B cell (primary cell): Measurements from ENCODE around the gene DLG1. TPM values are rescaled to one million over a fixed set of nuclear protein-coding genes. Genes with fewer than 3 reads are reported as not detected.
A peak's percentile ranks its signal among the peaks of the same experiment; 100 is the strongest.

Experiments
- ATAC-seq: fragments of 200-7000 bp; cut with Tn5 transposase; one replicate; pipeline ENCODE4 v1.10.0; 2021; ENCODE audit warnings: low read depth, mild to moderate bottlenecking, moderate number of reproducible peaks, moderate library complexity
- CTCF ChIA-PET: fragments of 350-600 bp; sonication (Branson Sonifier 250); formaldehyde crosslinking; loops from one replicate; lab custom pipeline; 2021; ENCODE audit warnings: antibody characterized with exemption, inconsistent platforms; lab: Charles Lee
- POLR2A ChIA-PET: fragments of 350-600 bp; sonication (Branson Sonifier 250); formaldehyde crosslinking; loops from one replicate; lab custom pipeline; 2021; ENCODE audit warnings: antibody characterized with exemption; lab: Charles Lee
- DNase-seq: peaks from one replicate; pipeline ENCODE4 v3.0.0; 2013
- H2AFZ ChIP-seq: 2 replicates; pipeline ENCODE4 v1.6.1; 2012; ENCODE audit warnings: mild to moderate bottlenecking, low read depth, low read length; ENCODE audit not compliant: insufficient read depth, poor library complexity, severe bottlenecking
- H3K27ac ChIP-seq, 2 donors: 1 replicate in 1 of 2; 2 replicates in 1 of 2; pipeline ENCODE4 v1.5.1; 2012 to 2013; ENCODE audit warnings: low read length in 2 of 2, mild to moderate bottlenecking in 2 of 2, moderate library complexity in 1 of 2
- H3K27me3 ChIP-seq, 4 experiments: fragments of 200-600 bp in 1 of 4; sonication (generic) in 1 of 4; replicated peaks in 1 of 4; 1 replicate in 2 of 4; 2 replicates in 2 of 4; pipeline versions ENCODE4 v1.6.1 to v1.7.0; 2013 to 2016; ENCODE audit warnings: low read length in 3 of 4, mild to moderate bottlenecking in 2 of 4, mixed read lengths in 1 of 4, moderate library complexity in 1 of 4; ENCODE audit not compliant: insufficient read depth in 4 of 4, control insufficient read depth in 3 of 4; ENCODE audit errors: control extremely low read depth in 1 of 4
- H3K36me3 ChIP-seq, 2 experiments: replicated peaks in 1 of 2; 1 replicate in 1 of 2; 2 replicates in 1 of 2; pipeline versions ENCODE4 v1.6.1 to v1.7.1; 2013; ENCODE audit warnings: low read length in 1 of 2; ENCODE audit not compliant: insufficient read depth in 2 of 2, control insufficient read depth in 1 of 2; ENCODE audit errors: control extremely low read depth in 1 of 2, extremely low read depth in 1 of 2
- H3K4me1 ChIP-seq, 2 donors: fragments of 200-600 bp in 1 of 2; sonication (generic) in 1 of 2; 1 replicate in 1 of 2; 2 replicates in 1 of 2; pipeline versions ENCODE4 v1.5.1 to v1.6.1; 2013 to 2017; ENCODE audit warnings: low read length in 2 of 2; ENCODE audit not compliant: control insufficient read depth in 2 of 2, insufficient read depth in 2 of 2
- H3K4me2 ChIP-seq: replicated peaks from 2 replicates; pipeline ENCODE3; 2012; ENCODE audit warnings: mild to moderate bottlenecking, low read depth, low read length; ENCODE audit not compliant: poor library complexity, severe bottlenecking
- H3K4me3 ChIP-seq, 5 experiments: fragments of 200-600 bp in 1 of 5; sonication (generic) in 1 of 5; 1 replicate in 3 of 5; 2 replicates in 2 of 5; pipeline versions ENCODE4 v1.5.1 to v1.7.0; 2011 to 2016; ENCODE audit warnings: low read length in 4 of 5, mild to moderate bottlenecking in 4 of 5, low read depth in 2 of 5, control low read depth in 1 of 5, moderate library complexity in 1 of 5; ENCODE audit not compliant: insufficient read depth in 1 of 5; ENCODE audit errors: control extremely low read depth in 1 of 5, extremely low read depth in 1 of 5
- H3K79me2 ChIP-seq: fragments of 200-600 bp; sonication (generic); one replicate; pipeline ENCODE4 v1.6.0; 2016; ENCODE audit warnings: low read length; ENCODE audit not compliant: control insufficient read depth, insufficient read depth
- H3K9ac ChIP-seq: fragments of 200-600 bp; sonication (generic); 2 replicates; pipeline ENCODE4 v1.6.1; 2017; ENCODE audit warnings: mild to moderate bottlenecking, low read length, moderate library complexity
- H3K9me3 ChIP-seq, 3 donors: one replicate each; pipeline versions ENCODE4 v1.6.1 to v1.7.1; 2013; ENCODE audit warnings: low read length in 2 of 3; ENCODE audit not compliant: control insufficient read depth in 2 of 3, insufficient read depth in 1 of 3; ENCODE audit errors: control extremely low read depth in 1 of 3
- H4K20me1 ChIP-seq: 2 replicates; pipeline ENCODE4 v1.6.0; 2012; ENCODE audit warnings: mild to moderate bottlenecking, low read length; ENCODE audit not compliant: insufficient read depth, control insufficient read depth, poor library complexity, severe bottlenecking
- H3K27ac Mint-ChIP-seq: one replicate; pipeline ENCODE4 v1.8.0; 2021; ENCODE audit warnings: mixed read lengths
- H3K27me3 Mint-ChIP-seq: one replicate; pipeline ENCODE4 v1.8.0; 2021; ENCODE audit warnings: mixed read lengths
- H3K4me1 Mint-ChIP-seq: one replicate; pipeline ENCODE4 v1.8.0; 2021; ENCODE audit warnings: mixed read lengths
- H3K4me3 Mint-ChIP-seq: one replicate; pipeline ENCODE4 v1.8.0; 2021; ENCODE audit warnings: mixed read lengths
- H3K9me3 Mint-ChIP-seq: one replicate; pipeline ENCODE4 v1.8.0; 2022; ENCODE audit warnings: mixed read lengths; ENCODE audit not compliant: insufficient read depth
- EZH2 ChIP-seq: IDR thresholded peaks from 2 replicates; pipeline ENCODE4 v1.6.1; 2012; ENCODE audit warnings: borderline replicate concordance, low read depth, mild to moderate bottlenecking, moderate library complexity, low read length; ENCODE audit not compliant: insufficient read depth, poor library complexity, severe bottlenecking
- WGBS: methylation state at CpG from one replicate; pipeline ENCODE4 v1.1.5; 2013; ENCODE audit warnings: missing lambda C conversion rate; ENCODE audit not compliant: insufficient coverage; 5-methylcytosine and 5-hydroxymethylcytosine counted together
- intact Hi-C: fragments of 100-400 bp; cut with micrococcal nuclease; formaldehyde crosslinking; loops from one replicate; pipeline ENCODE4 v1.10.0; 2022
- polyA plus RNA-seq: library from polyadenylated mRNA; depleted of rRNA; stranded (reverse); fragments of >200 nt; gene quantifications from 2 replicates; pipeline ENCODE4 v1.2.3, GENCODE V29; 2012
- total RNA-seq, 2 donors: library from RNA; stranded (reverse); fragments of 120-200 nt in 1 of 2; gene quantifications; 1 replicate in 1 of 2; 2 replicates in 1 of 2; pipeline versions ENCODE4 v1.2.3 to v1.2.4, GENCODE V29; 2013 to 2022
- TF ChIP-seq, protein P1 (sequence below): fragments of 200-600 bp; IDR thresholded peaks from one replicate; pipeline ENCODE4 v1.8.0; 2022; ENCODE audit warnings: antibody characterized with exemption, mild to moderate bottlenecking

DLG1 gene
- total and polyA plus RNA-seq, 2 donors (not counting 1 experiment from before 2014, with no cell fraction given) = 23.4 to 114 TPM

DNA sequence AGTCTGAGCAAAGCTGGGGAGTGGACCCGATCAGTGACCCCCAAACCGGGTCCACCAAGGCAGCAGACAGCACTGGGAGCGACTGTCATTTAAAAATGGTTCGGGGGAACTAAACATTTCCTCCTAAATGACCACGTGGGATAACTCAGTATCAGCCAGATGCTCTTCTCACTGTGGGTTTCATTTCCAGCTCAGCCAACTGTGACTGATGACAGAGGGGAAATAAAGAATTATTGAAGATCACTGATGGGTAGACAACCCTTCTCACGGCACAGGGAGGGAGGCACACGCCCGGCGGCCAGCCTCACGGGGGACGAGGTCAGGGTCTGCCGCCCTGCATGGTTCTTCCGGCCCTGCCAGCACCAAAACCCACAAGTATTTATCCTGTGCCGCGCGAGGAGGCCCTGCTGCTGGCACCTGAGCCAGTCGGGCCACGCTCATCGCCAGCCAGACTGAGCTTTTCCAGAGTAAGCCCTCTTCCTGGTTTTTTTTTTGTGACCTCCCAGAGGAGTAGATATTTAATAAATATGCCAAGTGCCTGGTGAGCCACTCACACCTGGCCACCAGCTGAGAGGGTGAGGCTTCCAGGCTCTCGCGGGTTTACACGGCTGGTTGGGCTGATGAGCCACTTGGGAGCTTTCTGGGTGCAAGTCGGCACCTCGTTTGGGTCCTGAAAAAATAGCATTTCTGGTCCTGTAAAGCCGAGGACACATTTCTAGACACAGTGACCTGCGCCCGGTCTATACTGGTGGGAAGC is 275.0 kb downstream of the DLG1 start:
- ChIA-PET CTCF (interaction anchor here (1.0 to 5.2 kb wide), 4 partner anchors 8 to 54 kb away, joined by 3 to 45 read pairs (median 4); no protein-coding TSS in a partner anchor), POLR2A (interaction anchor here (0.6 to 2.3 kb wide), 3 partner anchors 14 to 31 kb away, joined by 3 to 13 read pairs (median 3); no protein-coding TSS in a partner anchor)
- DNase-seq (peak; percentile 91), ATAC-seq (peak; percentile 89)
- no peaks in the 10 kb centered on the region for H3K9me3 Mint-ChIP-seq
- H3K27me3 Mint-ChIP-seq = peaks cover 24% of the 10 kb centered on the region
- Histone ChIP-seq H4K20me1 (peaks cover 5% of the 10 kb centered on the region), H3K9ac (peak overlapping the region; percentile 49), H3K79me2 (no peaks in the 10 kb centered on the region), H3K9me3 (peaks cover 0 to 9% (median 0%) of the 10 kb centered on the region in 3 donors), H3K4me3 (peak overlapping the region in 4 of 5 experiments; percentile 26 to 55 (median 40)), H3K4me2 (peak overlapping the region; percentile 88), H3K36me3 (no peaks in the 10 kb centered on the region), H3K27ac (peak overlapping the region in 1 of 2 donors; percentile 15), H3K4me1 (peaks cover 26 to 27% of the 10 kb centered on the region in 2 donors), H2AFZ (peak overlapping the region; percentile 20), H3K27me3 (peaks cover 0 to 46% (median 3%) of the 10 kb centered on the region in 4 experiments)
- WGBS = 6% methylated on average over 26 of the region's 27 CpGs
- H3K4me3 Mint-ChIP-seq = peak overlapping the region; percentile 92
- no peak for TF ChIP-seq EZH2
- TF ChIP-seq, protein P1, sequence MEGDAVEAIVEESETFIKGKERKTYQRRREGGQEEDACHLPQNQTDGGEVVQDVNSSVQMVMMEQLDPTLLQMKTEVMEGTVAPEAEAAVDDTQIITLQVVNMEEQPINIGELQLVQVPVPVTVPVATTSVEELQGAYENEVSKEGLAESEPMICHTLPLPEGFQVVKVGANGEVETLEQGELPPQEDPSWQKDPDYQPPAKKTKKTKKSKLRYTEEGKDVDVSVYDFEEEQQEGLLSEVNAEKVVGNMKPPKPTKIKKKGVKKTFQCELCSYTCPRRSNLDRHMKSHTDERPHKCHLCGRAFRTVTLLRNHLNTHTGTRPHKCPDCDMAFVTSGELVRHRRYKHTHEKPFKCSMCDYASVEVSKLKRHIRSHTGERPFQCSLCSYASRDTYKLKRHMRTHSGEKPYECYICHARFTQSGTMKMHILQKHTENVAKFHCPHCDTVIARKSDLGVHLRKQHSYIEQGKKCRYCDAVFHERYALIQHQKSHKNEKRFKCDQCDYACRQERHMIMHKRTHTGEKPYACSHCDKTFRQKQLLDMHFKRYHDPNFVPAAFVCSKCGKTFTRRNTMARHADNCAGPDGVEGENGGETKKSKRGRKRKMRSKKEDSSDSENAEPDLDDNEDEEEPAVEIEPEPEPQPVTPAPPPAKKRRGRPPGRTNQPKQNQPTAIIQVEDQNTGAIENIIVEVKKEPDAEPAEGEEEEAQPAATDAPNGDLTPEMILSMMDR = no peak
- intact Hi-C loops = no loop called here
- H3K4me1 Mint-ChIP-seq = peaks cover 36% of the 10 kb centered on the region
- peak overlapping the region; percentile 97 for H3K27ac Mint-ChIP-seq
